Suprapubic skin (tissue), 3 donors: ENCODE measurements around the gene SLCO4A1.

Experiments
- CTCF ChIP-seq, 2 donors: fragments of 200-600 bp in 1 of 2; fragments of 450-650 bp in 1 of 2; sonication (generic) in 1 of 2; IDR thresholded peaks; one replicate each; pipeline ENCODE4 v1.5.1; 2016 to 2019; ENCODE audit warnings: antibody characterized with exemption in 2 of 2, mild to moderate bottlenecking in 1 of 2, moderate library complexity in 1 of 2
- POLR2AphosphoS5 ChIP-seq, 3 donors: sonication (generic); formaldehyde crosslinking; IDR thresholded peaks; one replicate each; pipeline ENCODE4 v1.6.1; 2017; ENCODE audit warnings: antibody characterized with exemption in 3 of 3

DNA sequence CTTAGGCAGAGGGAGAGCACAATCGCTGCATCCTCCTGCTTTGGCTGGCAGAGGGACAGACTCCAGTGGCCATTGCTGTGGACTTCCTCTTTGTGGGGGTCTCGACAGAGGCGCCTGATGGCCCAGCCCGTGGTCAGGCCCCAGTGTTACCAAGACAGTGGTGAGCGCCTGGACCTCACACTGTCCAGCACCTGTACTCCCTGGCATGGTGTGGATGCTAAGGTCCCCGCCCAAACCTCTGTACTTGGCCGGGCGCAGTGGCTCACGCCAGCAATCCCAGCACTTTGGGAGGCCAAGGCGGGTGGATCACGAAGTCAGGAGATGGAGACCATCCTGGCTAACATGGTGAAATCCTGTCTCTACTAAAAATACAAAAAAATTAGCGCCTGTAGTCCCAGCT is 64.0 kb downstream of the SLCO4A1 start:
- TF ChIP-seq CTCF (IDR thresholded peaks at IDR 0.05): no peak
- TF ChIP-seq POLR2AphosphoS5 (IDR thresholded peaks at IDR 0.05): no peak
